Immature natural killer cell (primary cell): ENCODE results near the gene GRHL3. TPM values are rescaled to one million over a fixed set of nuclear protein-coding genes. Genes with fewer than 3 reads are reported as not detected.

ENCODE experiments used
- DNase-seq, 3 donors: peaks; one replicate each; pipeline ENCODE4 v3.0.0; 2022; ENCODE audit warnings: mixed read lengths in 1 of 3
- H3K27ac Mint-ChIP-seq, 6 donors: one replicate each; pipeline ENCODE4 v1.8.0; 2020; ENCODE audit warnings: mixed read lengths in 6 of 6, mild to moderate bottlenecking in 5 of 6, inconsistent platforms in 4 of 6, moderate library complexity in 3 of 6
- H3K27me3 Mint-ChIP-seq, 3 donors: one replicate each; pipeline ENCODE4 v1.8.0; 2020 to 2021; ENCODE audit warnings: low read depth in 3 of 3, mild to moderate bottlenecking in 3 of 3, mixed read lengths in 3 of 3, moderate library complexity in 3 of 3, inconsistent platforms in 1 of 3
- H3K36me3 Mint-ChIP-seq, 3 donors: one replicate each; pipeline ENCODE4 v1.8.0; 2020; ENCODE audit warnings: mixed read lengths in 3 of 3, inconsistent platforms in 2 of 3, mild to moderate bottlenecking in 2 of 3
- H3K4me1 Mint-ChIP-seq, 2 donors: one replicate each; pipeline ENCODE4 v1.8.0; 2020; ENCODE audit warnings: inconsistent platforms in 2 of 2, mild to moderate bottlenecking in 2 of 2, mixed read lengths in 2 of 2, moderate library complexity in 1 of 2
- H3K4me3 Mint-ChIP-seq, 5 donors: one replicate each; pipeline ENCODE4 v1.8.0; 2020; ENCODE audit warnings: mild to moderate bottlenecking in 5 of 5, mixed read lengths in 5 of 5, inconsistent platforms in 3 of 5, moderate library complexity in 3 of 5
- H3K9me3 Mint-ChIP-seq, 6 donors: one replicate each; pipeline ENCODE4 v1.8.0; 2020; ENCODE audit warnings: mild to moderate bottlenecking in 6 of 6, mixed read lengths in 6 of 6, inconsistent platforms in 4 of 6, moderate library complexity in 3 of 6
- polyA plus RNA-seq, 3 donors: library from polyadenylated mRNA; unstranded; fragments of 300-500 nt; fragmentation: Illumina TruSeq; gene quantifications; one replicate each; pipeline ENCODE4 v1.2.3, GENCODE V29; 2021

The GRHL3 gene
- polyA plus RNA-seq, 3 donors from 2014 or later, result not detected

DNA sequence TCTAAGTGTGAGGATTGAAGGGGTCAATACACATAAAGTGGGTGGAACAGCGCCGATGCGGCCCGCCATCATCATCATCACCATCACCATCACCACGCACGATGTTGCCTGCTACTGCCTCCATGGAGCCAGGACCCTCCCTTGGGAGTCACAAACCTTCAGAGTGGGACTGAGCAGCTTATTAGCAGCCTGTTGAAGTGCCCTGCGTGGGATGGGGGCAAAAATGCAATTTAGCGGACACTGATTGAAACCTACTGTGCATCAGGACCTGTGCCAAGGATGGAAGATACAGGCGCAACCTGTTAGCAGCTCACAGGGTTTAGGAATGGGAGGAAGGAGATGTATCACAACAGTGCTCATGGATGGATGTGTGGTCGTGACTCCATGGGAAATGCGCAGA, 67.8 kb downstream of the GRHL3 start:
- peaks cover 7 to 8% of the 10 kb centered on the region in 2 donors for H3K4me1 Mint-ChIP-seq
- no peaks in the 10 kb centered on the region for H3K36me3 Mint-ChIP-seq
- H3K27ac Mint-ChIP-seq, result no peak overlapping the region
- H3K9me3 Mint-ChIP-seq, result no peaks in the 10 kb centered on the region
- no peak for DNase-seq
- no peak overlapping the region for H3K4me3 Mint-ChIP-seq
- peaks cover 3 to 6% (median 3%) of the 10 kb centered on the region in 3 donors for H3K27me3 Mint-ChIP-seq

- Mint-ChIP-seq H3K27ac (no peak overlapping the region), H3K4me1 (peaks cover 7 to 9% of the 10 kb centered on the region in 2 donors), H3K36me3 (no peaks in the 10 kb centered on the region), H3K9me3 (no peaks in the 10 kb centered on the region), H3K27me3 (peaks cover 3 to 7% (median 5%) of the 10 kb centered on the region in 3 donors), H3K4me3 (no peak overlapping the region)
- DNase-seq, result no peak
Measured at GRCh38 chr1:24387636-24388175, 68.5 kb downstream of the GRHL3 start.

DNA sequence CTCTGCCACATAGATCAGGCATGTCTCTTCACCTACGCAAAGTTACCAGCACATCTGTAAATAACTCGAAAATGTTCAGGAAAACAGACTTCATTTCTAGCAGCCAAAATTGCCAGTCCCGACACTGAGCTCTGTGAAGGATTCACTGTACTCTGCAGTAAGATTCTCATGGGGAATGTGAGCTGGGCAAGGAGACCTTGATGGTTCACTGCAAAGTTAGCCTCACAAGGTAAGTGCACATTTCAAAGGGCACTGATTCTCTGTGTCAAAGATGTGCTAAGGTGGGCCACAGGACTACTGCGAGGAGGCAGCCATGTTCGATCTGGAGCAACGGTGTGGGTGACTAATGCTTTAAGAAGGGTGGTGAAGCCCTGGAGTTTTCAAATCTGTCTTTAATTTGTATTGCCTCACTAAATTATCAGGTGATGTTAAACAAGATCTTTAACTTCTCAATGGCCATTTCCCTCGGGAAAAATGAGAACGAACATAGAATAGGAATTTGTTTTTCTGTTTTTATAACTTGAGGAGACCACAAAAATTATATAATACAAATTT, 69.3 kb downstream of the GRHL3 start:
- no peak overlapping the region for H3K27ac Mint-ChIP-seq
- H3K9me3 Mint-ChIP-seq, result no peaks in the 10 kb centered on the region
- H3K27me3 Mint-ChIP-seq, result peaks cover 3 to 7% (median 5%) of the 10 kb centered on the region in 3 donors
- no peak for DNase-seq
- H3K4me3 Mint-ChIP-seq, result no peak overlapping the region
- peaks cover 7 to 9% of the 10 kb centered on the region in 2 donors for H3K4me1 Mint-ChIP-seq
- no peaks in the 10 kb centered on the region for H3K36me3 Mint-ChIP-seq

DNA sequence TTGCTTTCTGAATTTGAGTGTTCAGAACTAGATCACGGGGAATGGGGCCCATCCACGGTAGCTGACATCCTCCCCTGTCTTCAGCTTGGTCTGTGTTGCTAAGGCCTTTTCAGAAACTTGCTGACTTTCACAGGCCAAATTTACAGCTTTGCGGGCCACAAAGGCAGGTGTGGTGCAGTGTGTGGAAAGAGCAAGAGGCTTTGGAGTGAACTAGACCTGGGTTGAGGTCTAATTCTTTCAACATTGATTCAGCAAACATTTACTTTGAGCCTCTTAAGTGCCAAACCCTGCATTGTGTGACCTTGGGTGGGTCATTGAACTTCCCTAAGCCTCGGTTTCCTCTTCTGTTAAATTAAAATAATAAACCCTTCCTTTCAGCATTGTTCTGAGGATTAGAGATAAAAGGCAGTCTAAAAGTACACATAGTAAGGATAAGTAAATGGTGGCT, 70.1 kb downstream of the GRHL3 start:
- peaks cover 7 to 9% of the 10 kb centered on the region in 2 donors for H3K4me1 Mint-ChIP-seq
- H3K36me3 Mint-ChIP-seq, result no peaks in the 10 kb centered on the region
- H3K4me3 Mint-ChIP-seq, result no peak overlapping the region
- no peak for DNase-seq
- H3K27ac Mint-ChIP-seq, result no peak overlapping the region
- peaks cover 3 to 7% (median 3%) of the 10 kb centered on the region in 3 donors for H3K27me3 Mint-ChIP-seq
- H3K9me3 Mint-ChIP-seq, result no peaks in the 10 kb centered on the region

GRCh38 chr1:24390924-24391782, 72.0 kb downstream of the GRHL3 start:
- Mint-ChIP-seq H3K4me1 (peaks cover 7% of the 10 kb centered on the region in 2 donors), H3K9me3 (no peaks in the 10 kb centered on the region), H3K36me3 (no peaks in the 10 kb centered on the region), H3K27ac (peak overlapping the region in 4 of 6 donors; percentile 15 to 95 (median 72)), H3K4me3 (peak overlapping the region in 4 of 5 donors; percentile 7 to 87 (median 41)), H3K27me3 (peaks cover 3 to 4% (median 3%) of the 10 kb centered on the region in 3 donors)
- peak; percentile 51 to 75 (median 55) for DNase-seq

GRCh38 chr1:24391882-24392603, 72.9 kb downstream of the GRHL3 start:
- Mint-ChIP-seq H3K9me3 (no peaks in the 10 kb centered on the region), H3K27me3 (peaks cover 2 to 3% (median 3%) of the 10 kb centered on the region in 3 donors), H3K4me1 (peaks cover 7% of the 10 kb centered on the region in 2 donors), H3K36me3 (no peaks in the 10 kb centered on the region), H3K4me3 (peak overlapping the region in 1 of 5 donors; percentile 87), H3K27ac (peak overlapping the region in 3 of 6 donors; percentile 15 to 95 (median 91))
- DNase-seq, result peak in 1 of 3 donors; percentile 56

GRCh38 chr1:24392604-24392946, 73.4 kb downstream of the GRHL3 start:
- Mint-ChIP-seq H3K9me3 (no peaks in the 10 kb centered on the region), H3K36me3 (no peaks in the 10 kb centered on the region), H3K4me3 (peak overlapping the region in 1 of 5 donors; percentile 87), H3K27me3 (peaks cover 2 to 3% (median 3%) of the 10 kb centered on the region in 3 donors), H3K27ac (peak overlapping the region in 1 of 6 donors; percentile 91), H3K4me1 (peaks cover 7% of the 10 kb centered on the region in 2 donors)
- no peak for DNase-seq

DNA sequence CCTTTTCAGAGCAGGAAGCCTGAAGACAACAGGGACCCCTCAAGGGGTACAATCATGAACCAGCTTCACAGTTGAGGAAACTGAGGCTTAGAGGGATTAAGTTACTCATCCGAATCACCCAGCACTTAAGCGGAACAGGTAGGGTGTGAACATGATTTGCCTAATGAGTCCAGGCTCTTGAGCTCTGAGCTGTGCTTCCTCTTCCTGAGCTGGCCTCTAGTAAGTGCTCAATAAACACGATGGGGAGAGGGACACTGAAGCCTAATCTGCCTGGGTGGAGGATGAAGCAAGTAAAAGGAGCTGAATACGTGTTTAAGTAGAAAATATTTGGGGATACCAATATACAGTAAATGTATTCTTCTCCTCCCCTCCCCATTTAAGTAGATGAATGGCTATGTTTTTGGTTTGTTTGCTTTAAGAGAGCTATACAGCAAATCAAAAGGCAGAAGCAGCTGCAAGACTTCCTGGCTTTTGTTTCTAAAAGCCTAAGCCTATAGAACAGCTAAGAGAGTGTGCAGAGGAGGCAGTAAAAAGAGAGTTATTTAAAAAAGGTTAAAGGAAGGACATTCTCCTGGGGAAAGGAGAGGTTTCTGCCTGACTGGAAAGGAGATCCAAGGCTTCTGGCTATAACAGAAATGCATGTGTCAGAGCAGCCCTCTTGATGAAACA, 74.0 kb downstream of the GRHL3 start:
- Mint-ChIP-seq H3K9me3 (no peaks in the 10 kb centered on the region), H3K36me3 (no peaks in the 10 kb centered on the region), H3K27me3 (peaks cover 2 to 3% (median 3%) of the 10 kb centered on the region in 3 donors), H3K4me1 (peaks cover 7% of the 10 kb centered on the region in 2 donors), H3K4me3 (no peak overlapping the region), H3K27ac (no peak overlapping the region)
- DNase-seq, result no peak

GRCh38 chr1:24393892-24394291, 74.7 kb downstream of the GRHL3 start:
- no peak overlapping the region for H3K4me3 Mint-ChIP-seq
- no peaks in the 10 kb centered on the region for H3K36me3 Mint-ChIP-seq
- peaks cover 7% of the 10 kb centered on the region in 2 donors for H3K4me1 Mint-ChIP-seq
- peaks cover 2 to 3% (median 3%) of the 10 kb centered on the region in 3 donors for H3K27me3 Mint-ChIP-seq
- no peak overlapping the region for H3K27ac Mint-ChIP-seq
- H3K9me3 Mint-ChIP-seq, result no peaks in the 10 kb centered on the region
- DNase-seq, result no peak

- Mint-ChIP-seq H3K27me3 (no peaks in the 10 kb centered on the region), H3K4me3 (no peak overlapping the region), H3K9me3 (no peaks in the 10 kb centered on the region), H3K36me3 (peaks cover 0 to 3% (median 0%) of the 10 kb centered on the region in 3 donors), H3K27ac (no peak overlapping the region), H3K4me1 (no peaks in the 10 kb centered on the region)
- DNase-seq, result no peak
Measured at GRCh38 chr1:24400065-24400464, 80.9 kb downstream of the GRHL3 start.

DNA sequence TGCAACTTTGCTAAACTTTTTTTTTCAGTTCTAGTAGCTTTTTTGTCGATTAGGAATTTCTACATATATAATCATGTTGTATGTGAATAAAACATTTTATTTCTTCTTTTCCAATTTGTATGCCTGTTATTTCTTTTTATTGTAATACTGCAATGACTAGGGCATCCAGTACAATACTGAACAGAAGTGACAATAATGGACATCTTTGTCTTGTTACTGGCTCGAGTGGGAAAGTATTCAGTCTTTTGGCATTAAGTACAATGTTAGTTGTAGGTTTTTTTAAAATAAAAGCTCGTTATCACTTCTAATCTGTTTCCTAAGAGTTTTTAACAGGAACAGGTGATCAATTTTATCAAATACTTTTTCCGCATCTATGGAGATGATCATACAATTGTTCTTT, 84.6 kb downstream of the GRHL3 start:
- Mint-ChIP-seq H3K27ac (no peak overlapping the region), H3K9me3 (peaks cover 0 to 2% (median 0%) of the 10 kb centered on the region in 6 donors), H3K4me3 (no peak overlapping the region), H3K27me3 (peaks cover 0 to 2% (median 0%) of the 10 kb centered on the region in 3 donors), H3K36me3 (peaks cover 0 to 7% (median 3%) of the 10 kb centered on the region in 3 donors), H3K4me1 (no peaks in the 10 kb centered on the region)
- DNase-seq, result no peak
